HepG2 (cell line): ENCODE results near the gene NOG. TPM values are rescaled to one million over a fixed set of nuclear protein-coding genes. Genes with fewer than 3 reads are reported as not detected.

Source experiments
- ATAC-seq: fragments of 200-7000 bp; cut with Tn5 transposase; 3 replicates; pipeline ENCODE4 v1.9.1; 2020; ENCODE audit warnings: mild to moderate bottlenecking, moderate library complexity
- BruUV-seq: library from RNA; stranded (reverse); fragments of 400-500 nt; replicated peaks from 2 replicates; lab custom pipeline; 2021; lab: Mats Ljungman, UMichigan
- CTCF ChIA-PET: fragments of 300-600 bp; formaldehyde crosslinking; extraction: SDS; loops from one replicate; lab custom pipeline; 2021; ENCODE audit warnings: low total read pairs, inconsistent platforms, low intra/inter-chr PET ratio; lab: Yijun Ruan, JAX
- POLR2A ChIA-PET: fragments of 350-600 bp; sonication (Branson Sonifier 250); formaldehyde crosslinking; loops from one replicate; lab custom pipeline; 2020; ENCODE audit warnings: antibody characterized with exemption, inconsistent platforms; lab: Yijun Ruan, JAX
- DNase-seq: peaks from one replicate; pipeline ENCODE4 v3.0.0-alpha.2; 2015; ENCODE audit warnings: low spot score
- FAIRE-seq: peaks from 3 replicates; lab custom pipeline; 2011; peaks lifted over from hg19 to GRCh38; lab: Jason Lieb, UNC
- H2AFZ ChIP-seq: one replicate; pipeline ENCODE4 v1.6.1; 2011; ENCODE audit warnings: low read length, inconsistent platforms
- H3K27ac ChIP-seq: fragments of 300-600 bp; 3 replicates; pipeline ENCODE4 v1.8.0; 2011; ENCODE audit warnings: mixed run types, mild to moderate bottlenecking, mixed read lengths, low read length, inconsistent platforms; ENCODE audit not compliant: insufficient read depth; ENCODE audit errors: extremely low read length
- H3K27me3 ChIP-seq, 2 experiments: fragments of 200-600 bp in 1 of 2; 2 replicates in 1 of 2; 3 replicates in 1 of 2; pipeline versions ENCODE4 v1.6.0 to v1.8.0; 2011; ENCODE audit warnings: low read length in 2 of 2, mild to moderate bottlenecking in 2 of 2, moderate library complexity in 2 of 2, inconsistent platforms in 1 of 2; ENCODE audit not compliant: insufficient read depth in 2 of 2, control insufficient read depth in 1 of 2
- H3K36me3 ChIP-seq, 2 experiments: fragments of 200-600 bp in 1 of 2; replicated peaks in 1 of 2; 2 replicates in 1 of 2; 3 replicates in 1 of 2; pipeline versions ENCODE4 v1.5.1 to v1.8.0; 2011; ENCODE audit warnings: low read length in 2 of 2, inconsistent platforms in 1 of 2; ENCODE audit not compliant: insufficient read depth in 2 of 2, control insufficient read depth in 1 of 2
- H3K4me1 ChIP-seq: 2 replicates; pipeline ENCODE4 v1.5.1; 2012; ENCODE audit warnings: low read length, inconsistent platforms; ENCODE audit not compliant: insufficient read depth
- H3K4me2 ChIP-seq: 2 replicates; pipeline ENCODE4 v1.6.0; 2011; ENCODE audit warnings: low read depth, low read length, inconsistent platforms
- H3K4me3 ChIP-seq, 3 experiments: fragments of 200-600 bp in 1 of 3; sonication (generic), shearing (Covaris generic) in 1 of 3; replicated peaks in 1 of 3; 2 replicates each; pipeline ENCODE4 v1.5.1; 2011 to 2016; ENCODE audit warnings: low read length in 3 of 3, inconsistent platforms in 2 of 3, low read depth in 2 of 3, mild to moderate bottlenecking in 2 of 3, control low read depth in 1 of 3, mixed read lengths in 1 of 3; ENCODE audit not compliant: insufficient read depth in 1 of 3
- H3K79me2 ChIP-seq: one replicate; pipeline ENCODE4 v1.6.1; 2011; ENCODE audit warnings: low read length, inconsistent platforms; ENCODE audit not compliant: insufficient read depth
- H3K9ac ChIP-seq: 2 replicates; pipeline ENCODE4 v1.6.0; 2011; ENCODE audit warnings: mild to moderate bottlenecking, low read depth, low read length, inconsistent platforms; ENCODE audit not compliant: insufficient read depth
- H3K9me3 ChIP-seq: 2 replicates; pipeline ENCODE4 v1.5.1; 2012; ENCODE audit warnings: mild to moderate bottlenecking, low read length
- H4K20me1 ChIP-seq: 2 replicates; pipeline ENCODE4 v1.6.0; 2011; ENCODE audit warnings: inconsistent platforms, mild to moderate bottlenecking, low read length, moderate library complexity; ENCODE audit not compliant: insufficient read depth
- ARHGAP35 ChIP-seq: sonication (generic); formaldehyde crosslinking; IDR thresholded peaks from 2 replicates; pipeline ENCODE4 v1.9.0; 2022; ENCODE audit warnings: mild to moderate bottlenecking, inconsistent platforms, moderate library complexity, missing genetic modification reagents, borderline replicate concordance
- BORCS8-MEF2B ChIP-seq: sonication (generic); formaldehyde crosslinking; IDR thresholded peaks from 2 replicates; pipeline ENCODE4 v1.8.0; 2022; ENCODE audit warnings: mild to moderate bottlenecking, missing genetic modification reagents
- GABPB1 ChIP-seq: IDR thresholded peaks from 2 replicates; pipeline ENCODE4 v1.6.1; 2016; ENCODE audit warnings: mild to moderate bottlenecking, missing genetic modification reagents, moderate library complexity, missing compliant biosample characterization
- HOMEZ ChIP-seq: IDR thresholded peaks from 2 replicates; pipeline ENCODE4 v1.6.1; 2016; ENCODE audit warnings: low read depth
- KLF15 ChIP-seq: sonication (generic); formaldehyde crosslinking; IDR thresholded peaks from 2 replicates; pipeline ENCODE4 v1.8.1; 2023; ENCODE audit warnings: borderline replicate concordance, mild to moderate bottlenecking, inconsistent platforms, missing genetic modification reagents, mixed read lengths
- NFRKB ChIP-seq: fragments of 450-650 bp; IDR thresholded peaks from 2 replicates; pipeline ENCODE4 v1.6.1; 2017
- PAXIP1 ChIP-seq: sonication (generic); formaldehyde crosslinking; conservative IDR thresholded peaks from 2 replicates; pipeline ENCODE4 v1.4.0; 2020; ENCODE audit warnings: mild to moderate bottlenecking, missing genetic modification reagents, moderate library complexity
- SMARCE1 ChIP-seq: fragments of 450-650 bp; IDR thresholded peaks from 2 replicates; pipeline ENCODE4 v1.6.1; 2017; ENCODE audit warnings: borderline replicate concordance
- TFDP2 ChIP-seq: sonication (generic); formaldehyde crosslinking; IDR thresholded peaks from 2 replicates; pipeline ENCODE4 v1.4.0; 2020; ENCODE audit warnings: missing genetic modification reagents
- ZNF263 ChIP-seq: sonication (generic); formaldehyde crosslinking; IDR thresholded peaks from 2 replicates; pipeline ENCODE4 v1.4.0; 2020; ENCODE audit warnings: missing genetic modification reagents
- ZNF598 ChIP-seq: sonication (generic); formaldehyde crosslinking; IDR thresholded peaks from 2 replicates; pipeline ENCODE4 v1.5.1; 2020; ENCODE audit warnings: mild to moderate bottlenecking, missing genetic modification reagents, borderline replicate concordance
- ZNF605 ChIP-seq: sonication (generic); formaldehyde crosslinking; IDR thresholded peaks from 2 replicates; pipeline ENCODE4 v1.8.0; 2022; ENCODE audit warnings: mild to moderate bottlenecking, missing genetic modification reagents
- ZNF7 ChIP-seq: IDR thresholded peaks from 2 replicates; pipeline ENCODE4 v1.6.1; 2016; ENCODE audit warnings: missing biosample characterization, missing genetic modification reagents
- ZNF839 ChIP-seq: sonication (generic); formaldehyde crosslinking; IDR thresholded peaks from 2 replicates; pipeline ENCODE4 v1.4.0; 2020; ENCODE audit warnings: missing genetic modification reagents, mild to moderate bottlenecking, borderline replicate concordance
- WGBS: methylation state at CpG from one replicate; pipeline ENCODE4 v1.1.6; 2017; ENCODE audit warnings: low lambda C conversion rate; 5-methylcytosine and 5-hydroxymethylcytosine counted together
- in situ Hi-C: cut with HindIII; loops from 2 replicates; pipeline ENCODE4 v1.10.0; 2017; ENCODE audit warnings: low pct_unique_long_range_greater_than_20kb; ENCODE audit not compliant: extremely low pct_ligation_motif_present
- intact Hi-C: fragments of 100-400 bp; cut with micrococcal nuclease; formaldehyde crosslinking; loops from one replicate; pipeline ENCODE4 v1.10.0; 2022; ENCODE audit not compliant: unreplicated experiment
- polyA plus RNA-seq, 8 experiments: library from polyadenylated mRNA; depleted of rRNA in 3 of 8; stranded (reverse) in 7 of 8; unstranded in 1 of 8; fragments of >200 nt; fragmentation: Illumina TruSeq in 4 of 8; extraction: Trizol in 4 of 8; gene quantifications; 2 replicates each; pipeline versions ENCODE4 v1.2.1 to v1.2.3, GENCODE V29; 2011 to 2016; ENCODE audit warnings: low read depth in 4 of 8, missing spikeins in 1 of 8, mixed read lengths in 1 of 8; ENCODE audit not compliant: insufficient read depth in 1 of 8
- total RNA-seq, 5 experiments: library from RNA; depleted of rRNA; stranded (reverse); fragments of >200 nt; fragmentation: Illumina TruSeq; extraction: Trizol; gene quantifications; 2 replicates each; pipeline ENCODE4 v1.2.3, GENCODE V29; 2016; ENCODE audit warnings: low read depth in 1 of 5

Gene NOG
- total and polyA plus RNA-seq, 2 of the 13 experiments (the other 11 are each of a cell fraction or from before 2014, with no cell fraction given), result not detected

- FAIRE-seq (no peak), DNase-seq (no peak)
- Histone ChIP-seq H3K9me3 (no peaks in the 10 kb centered on the region), H3K4me3 (no peak overlapping the region), H3K4me2 (no peak overlapping the region), H2AFZ (no peak overlapping the region), H3K4me1 (no peaks in the 10 kb centered on the region), H4K20me1 (no peaks in the 10 kb centered on the region), H3K27me3 (peaks cover 0 to 13% of the 10 kb centered on the region in 2 experiments; a peak in 2 of 5 replicates), H3K79me2 (no peaks in the 10 kb centered on the region), H3K36me3 (no peaks in the 10 kb centered on the region), H3K9ac (no peak overlapping the region), H3K27ac (no peak overlapping the region)
- CTCF ChIA-PET, result no interaction called here
- POLR2A ChIA-PET, result no interaction called here
- intact Hi-C loops, result no loop called here
- no TSS peak for BruUV-seq
- no peak for TF ChIP-seq SMARCE1
- no peak for TF ChIP-seq HOMEZ
- TF ChIP-seq, all 625 proteins: peak for 0
- in situ Hi-C loops, result no loop called here
- no peak for ATAC-seq
- WGBS, result 4% methylated on average over 4 of the region's 4 CpGs
Measured at GRCh38 chr17:56633681-56634080, 40.2 kb downstream of the NOG start.

GRCh38 chr17:56635641-56636040 is 42.1 kb downstream of the NOG start:
- H3K36me3 ChIP-seq, result no peaks in the 10 kb centered on the region
- intact Hi-C loops (no loop called here), in situ Hi-C loops (no loop called here)
- no peak overlapping the region for H2AFZ ChIP-seq
- H3K27me3 ChIP-seq, result peaks cover 0 to 13% of the 10 kb centered on the region in 2 experiments; a peak in 2 of 5 replicates
- no peak overlapping the region for H3K4me3 ChIP-seq
- no peak for ATAC-seq
- ChIA-PET POLR2A (no interaction called here), CTCF (no interaction called here)
- no peaks in the 10 kb centered on the region for H3K79me2 ChIP-seq
- BruUV-seq, result no TSS peak
- no peaks in the 10 kb centered on the region for H3K4me1 ChIP-seq
- DNase-seq, result no peak
- H4K20me1 ChIP-seq, result no peaks in the 10 kb centered on the region
- no peak overlapping the region for H3K4me2 ChIP-seq
- FAIRE-seq, result no peak
- WGBS, result 5% methylated on average over 1 of the region's 1 CpG
- H3K9ac ChIP-seq, result no peak overlapping the region
- no peak overlapping the region for H3K27ac ChIP-seq
- H3K9me3 ChIP-seq, result no peaks in the 10 kb centered on the region
- TF ChIP-seq BORCS8-MEF2B (CRISPR knock-in tag), result no peak
- no peak for TF ChIP-seq ZNF263 (CRISPR knock-in tag)
- TF ChIP-seq KLF15, result no peak
- no peak for TF ChIP-seq NFRKB
- no peak for TF ChIP-seq PAXIP1
- TF ChIP-seq ZNF7 (CRISPR knock-in tag), result no peak
- TF ChIP-seq ZNF605 (CRISPR knock-in tag), result no peak
- TF ChIP-seq ARHGAP35 (CRISPR knock-in tag), result no peak
- TF ChIP-seq ZNF598 (CRISPR knock-in tag), result no peak
- TF ChIP-seq GABPB1 (CRISPR knock-in tag), result no peak
- TF ChIP-seq TFDP2 (CRISPR knock-in tag), result no peak
- TF ChIP-seq ZNF839 (CRISPR knock-in tag), result no peak
